Trophoblast cell (in vitro differentiated cells and primary cell): Measurements from ENCODE around the gene PRKN.

ENCODE experiments used
- DNase-seq, 2 donors: peaks; one replicate each; pipeline ENCODE4 v3.0.0-alpha.2; 2016
- H2AFZ ChIP-seq: 2 replicates; pipeline ENCODE4 v1.6.1; 2013; ENCODE audit warnings: low read length, moderate library complexity, mild to moderate bottlenecking; ENCODE audit not compliant: insufficient read depth, poor library complexity
- H2AK5ac ChIP-seq: 2 replicates; pipeline ENCODE4 v1.6.1; 2013; ENCODE audit warnings: mild to moderate bottlenecking, low read length
- H2BK120ac ChIP-seq: 2 replicates; pipeline ENCODE4 v1.6.1; 2013; ENCODE audit warnings: low read length, mild to moderate bottlenecking, moderate library complexity; ENCODE audit not compliant: insufficient read depth, poor library complexity
- H2BK12ac ChIP-seq: 2 replicates; pipeline ENCODE4 v1.6.1; 2013; ENCODE audit warnings: mild to moderate bottlenecking, low read length, moderate library complexity
- H2BK5ac ChIP-seq: 2 replicates; pipeline ENCODE4 v1.6.1; 2013; ENCODE audit warnings: low read length, low read depth, moderate library complexity, mild to moderate bottlenecking; ENCODE audit not compliant: poor library complexity
- H3K14ac ChIP-seq: 2 replicates; pipeline ENCODE4 v1.6.1; 2013; ENCODE audit warnings: mild to moderate bottlenecking, low read length
- H3K18ac ChIP-seq: 2 replicates; pipeline ENCODE4 v1.6.1; 2013; ENCODE audit warnings: mild to moderate bottlenecking, low read length
- H3K23ac ChIP-seq: 2 replicates; pipeline ENCODE4 v1.6.1; 2013; ENCODE audit warnings: low read length
- H3K27ac ChIP-seq: 2 replicates; pipeline ENCODE4 v1.5.1; 2013; ENCODE audit warnings: low read depth, mild to moderate bottlenecking, inconsistent platforms, low read length, moderate library complexity
- H3K27me3 ChIP-seq: 2 replicates; pipeline ENCODE4 v1.6.1; 2013; ENCODE audit warnings: inconsistent platforms, mild to moderate bottlenecking, low read length, moderate library complexity; ENCODE audit not compliant: insufficient read depth
- H3K36me3 ChIP-seq, 2 experiments: 1 replicate in 1 of 2; 2 replicates in 1 of 2; pipeline ENCODE4 v1.6.1; 2013; ENCODE audit warnings: low read length in 2 of 2, mild to moderate bottlenecking in 2 of 2, moderate library complexity in 1 of 2; ENCODE audit not compliant: insufficient read depth in 2 of 2, control insufficient read depth in 1 of 2
- H3K4ac ChIP-seq: 2 replicates; pipeline ENCODE4 v1.6.1; 2013; ENCODE audit warnings: low read depth, mild to moderate bottlenecking, low read length, moderate library complexity
- H3K4me1 ChIP-seq, 2 experiments: 1 replicate in 1 of 2; 2 replicates in 1 of 2; pipeline ENCODE4 v1.6.1; 2013; ENCODE audit warnings: low read length in 2 of 2, mild to moderate bottlenecking in 2 of 2, moderate library complexity in 1 of 2; ENCODE audit not compliant: insufficient read depth in 2 of 2, control insufficient read depth in 1 of 2
- H3K4me2 ChIP-seq: 2 replicates; pipeline ENCODE4 v1.6.1; 2013; ENCODE audit warnings: inconsistent platforms, mild to moderate bottlenecking, low read length, moderate library complexity
- H3K4me3 ChIP-seq: 2 replicates; pipeline ENCODE4 v1.5.1; 2013; ENCODE audit warnings: mild to moderate bottlenecking, low read depth, low read length, inconsistent platforms
- H3K79me1 ChIP-seq: one replicate; pipeline ENCODE4 v1.6.1; 2013; ENCODE audit warnings: low read length
- H3K79me2 ChIP-seq: 2 replicates; pipeline ENCODE4 v1.6.1; 2013; ENCODE audit warnings: low read length, mild to moderate bottlenecking; ENCODE audit not compliant: control insufficient read depth, insufficient read depth, poor library complexity
- H3K9ac ChIP-seq: 2 replicates; pipeline ENCODE4 v1.6.1; 2013; ENCODE audit warnings: mild to moderate bottlenecking, low read length
- H3K9me3 ChIP-seq: 2 replicates; pipeline ENCODE4 v1.6.1; 2013; ENCODE audit warnings: low read depth, mild to moderate bottlenecking, control low read depth, inconsistent platforms, low read length; ENCODE audit not compliant: insufficient read depth
- H4K12ac ChIP-seq: 2 replicates; pipeline ENCODE4 v1.6.1; 2013; ENCODE audit warnings: low read depth, mild to moderate bottlenecking, low read length, moderate library complexity
- H4K8ac ChIP-seq: 2 replicates; pipeline ENCODE4 v1.6.1; 2013; ENCODE audit warnings: low read depth, mild to moderate bottlenecking, low read length, moderate library complexity
- H4K91ac ChIP-seq: one replicate; pipeline ENCODE4 v1.6.1; 2013; ENCODE audit warnings: low read depth, mild to moderate bottlenecking, low read length, moderate library complexity
- WGBS: extraction: QIAGEN DNeasy Blood & Tissue Kit; methylation state at CpG from one replicate; pipeline ENCODE4 v1.1.7; 2013; ENCODE audit warnings: missing lambda C conversion rate; ENCODE audit not compliant: insufficient read length, insufficient coverage; ENCODE audit errors: extremely low coverage; 5-methylcytosine and 5-hydroxymethylcytosine counted together

PRKN gene

GRCh38 chr6:161503570-161503969, 1224.0 kb downstream of the PRKN start:
- no CpG with 5 or more reads among the region's 4 CpGs for WGBS
- H3K23ac ChIP-seq, result no peak overlapping the region
- no peaks in the 10 kb centered on the region for H3K9me3 ChIP-seq
- H3K79me1 ChIP-seq, result no peaks in the 10 kb centered on the region
- H3K36me3 ChIP-seq, result no peaks in the 10 kb centered on the region
- H2AFZ ChIP-seq, result no peak overlapping the region
- no peaks in the 10 kb centered on the region for H3K4me1 ChIP-seq
- H3K27ac ChIP-seq, result no peak overlapping the region
- no peak overlapping the region for H3K4ac ChIP-seq
- H3K79me2 ChIP-seq, result no peaks in the 10 kb centered on the region
- no peak overlapping the region for H4K91ac ChIP-seq
- no peak overlapping the region for H4K12ac ChIP-seq
- H3K18ac ChIP-seq, result no peak overlapping the region
- DNase-seq, result no peak
- H2BK120ac ChIP-seq, result no peak overlapping the region
- no peak overlapping the region for H2AK5ac ChIP-seq
- no peaks in the 10 kb centered on the region for H3K27me3 ChIP-seq
- H2BK5ac ChIP-seq, result no peak overlapping the region
- no peak overlapping the region for H3K4me2 ChIP-seq
- H3K9ac ChIP-seq, result no peak overlapping the region
- H4K8ac ChIP-seq, result no peak overlapping the region
- no peak overlapping the region for H3K14ac ChIP-seq
- no peak overlapping the region for H2BK12ac ChIP-seq
- H3K4me3 ChIP-seq, result no peak overlapping the region

DNA sequence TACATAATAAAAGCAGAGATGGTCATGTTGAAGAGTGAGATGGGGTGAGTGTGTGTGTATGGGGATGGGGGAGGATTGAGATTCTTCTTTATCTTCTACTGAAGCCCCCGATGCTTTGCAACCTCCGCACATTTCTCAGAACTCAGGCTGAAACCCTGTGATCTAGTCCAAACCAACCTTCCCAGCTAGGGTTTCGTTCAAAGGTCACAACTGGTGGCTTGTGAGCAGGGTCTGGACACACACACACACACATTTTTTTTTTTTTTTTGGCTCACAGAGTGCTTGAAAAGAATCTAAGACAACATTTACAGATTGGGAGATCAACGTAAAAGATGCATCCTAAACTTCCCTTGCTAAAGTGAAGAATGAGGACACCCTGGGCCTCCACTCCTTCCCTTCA, 1228.7 kb downstream of the PRKN start:
- Histone ChIP-seq H3K4ac (no peak overlapping the region), H2BK120ac (no peak overlapping the region), H2BK5ac (no peak overlapping the region)

GRCh38 chr6:161498359-161498758, 1229.2 kb downstream of the PRKN start:
- H2BK120ac ChIP-seq, result no peak overlapping the region
- no peaks in the 10 kb centered on the region for H3K79me2 ChIP-seq
- no peak overlapping the region for H4K91ac ChIP-seq
- H3K36me3 ChIP-seq, result no peaks in the 10 kb centered on the region
- no peak overlapping the region for H2AFZ ChIP-seq
- no peak overlapping the region for H3K4me2 ChIP-seq
- no peak overlapping the region for H3K18ac ChIP-seq
- no CpG with 5 or more reads among the region's 7 CpGs for WGBS
- peak overlapping the region; percentile 80 for H2BK12ac ChIP-seq
- no peak overlapping the region for H3K4me3 ChIP-seq
- no peak overlapping the region for H3K27ac ChIP-seq
- H2BK5ac ChIP-seq, result no peak overlapping the region
- H3K79me1 ChIP-seq, result peaks cover 15% of the 10 kb centered on the region
- no peak overlapping the region for H2AK5ac ChIP-seq
- no peak overlapping the region for H3K23ac ChIP-seq
- H3K9ac ChIP-seq, result no peak overlapping the region
- no peak overlapping the region for H3K14ac ChIP-seq
- no peak overlapping the region for H4K12ac ChIP-seq
- no peak overlapping the region for H4K8ac ChIP-seq
- H3K4ac ChIP-seq, result no peak overlapping the region
- DNase-seq, result peak; percentile 15 to 53
- H3K27me3 ChIP-seq, result no peaks in the 10 kb centered on the region
- H3K4me1 ChIP-seq, result peaks cover 0 to 9% of the 10 kb centered on the region in 2 experiments
- H3K9me3 ChIP-seq, result no peaks in the 10 kb centered on the region

More for the DNA sequence above, 1228.7 kb downstream of the PRKN start:
- no peaks in the 10 kb centered on the region for H3K9me3 ChIP-seq
- no peak overlapping the region for H3K4me2 ChIP-seq
- no peak overlapping the region for H2AFZ ChIP-seq
- no peak overlapping the region for H3K9ac ChIP-seq
- H4K8ac ChIP-seq, result no peak overlapping the region
- no peak overlapping the region for H3K14ac ChIP-seq
- no peak overlapping the region for H2AK5ac ChIP-seq
- WGBS, result no CpG with 5 or more reads among the region's 4 CpGs
- H4K12ac ChIP-seq, result no peak overlapping the region
- no peaks in the 10 kb centered on the region for H3K36me3 ChIP-seq
- H3K27me3 ChIP-seq, result no peaks in the 10 kb centered on the region
- H2BK12ac ChIP-seq, result no peak overlapping the region
- peaks cover 0 to 6% of the 10 kb centered on the region in 2 experiments for H3K4me1 ChIP-seq
- H3K79me2 ChIP-seq, result no peaks in the 10 kb centered on the region
- no peak overlapping the region for H3K4me3 ChIP-seq
- no peak for DNase-seq
- H3K27ac ChIP-seq, result no peak overlapping the region
- no peak overlapping the region for H3K23ac ChIP-seq
- no peak overlapping the region for H4K91ac ChIP-seq
- peaks cover 13% of the 10 kb centered on the region for H3K79me1 ChIP-seq
- H3K18ac ChIP-seq, result no peak overlapping the region

- Histone ChIP-seq H3K27me3 (no peaks in the 10 kb centered on the region), H3K4ac (peak overlapping the region; percentile 13), H3K36me3 (no peaks in the 10 kb centered on the region), H2AK5ac (peak overlapping the region; percentile 45), H3K27ac (peak overlapping the region; percentile 62), H3K4me3 (no peak overlapping the region), H2AFZ (no peak overlapping the region), H3K4me1 (peaks cover 0 to 10% of the 10 kb centered on the region in 2 experiments), H3K18ac (peak overlapping the region; percentile 14), H3K9me3 (no peaks in the 10 kb centered on the region), H2BK5ac (peak overlapping the region; percentile 55), H4K91ac (peak overlapping the region; percentile 59), H3K79me1 (peaks cover 15% of the 10 kb centered on the region), H2BK120ac (peak overlapping the region; percentile 40), H3K14ac (peak overlapping the region; percentile 76), H3K4me2 (no peak overlapping the region), H2BK12ac (peak overlapping the region; percentile 8), H3K9ac (no peak overlapping the region), H4K8ac (peak overlapping the region; percentile 5), H3K79me2 (no peaks in the 10 kb centered on the region), H4K12ac (peak overlapping the region; percentile 0), H3K23ac (no peak overlapping the region)
- no peak for DNase-seq
- no CpG with 5 or more reads among the region's 8 CpGs for WGBS
Observed at GRCh38 chr6:161496941-161497340, 1230.6 kb downstream of the PRKN start.
